HTR-8/SVneo (cell line): ENCODE data around the gene DEF6.
"Not testable (repeated sequence)": the region's sequence is repeated elsewhere in the genome, so short reads cannot be mapped to it uniquely, and the experiment has no call there.

ENCODE experiments used
- DNase-seq: peaks from one replicate; pipeline ENCODE4 v3.0.0; 2011; ENCODE audit warnings: low spot score, mixed read lengths; ENCODE audit not compliant: insufficient read length
- FAIRE-seq: peaks from 2 replicates; lab custom pipeline; 2011; peaks lifted over from hg19 to GRCh38; lab: Jason Lieb, UNC

The DEF6 gene

GRCh38 chr6:35308543-35308942 lies 10.9 kb downstream of the DEF6 start:
- not testable (repeated sequence) for FAIRE-seq, DNase-seq

- no peak for FAIRE-seq
Measured at GRCh38 chr6:35309611-35310264, 12.1 kb downstream of the DEF6 start.

GRCh38 chr6:35310265-35310831 lies 12.7 kb downstream of the DEF6 start:
- DNase-seq = no peak
- FAIRE-seq = no peak

More at GRCh38 chr6:35309611-35310264, 12.1 kb downstream of the DEF6 start:
- no peak for DNase-seq

- no peak for DNase-seq
- FAIRE-seq = no peak
Measured at GRCh38 chr6:35311390-35312075, 13.9 kb downstream of the DEF6 start.

- DNase-seq = no peak
- no peak for FAIRE-seq
Measured at GRCh38 chr6:35312076-35312800, 14.6 kb downstream of the DEF6 start.

- DNase-seq (no peak), FAIRE-seq (no peak)
Measured at GRCh38 chr6:35312807-35313206, 15.2 kb downstream of the DEF6 start.

- DNase-seq (no peak), FAIRE-seq (no peak)
Measured at GRCh38 chr6:35317483-35318195, 20.0 kb downstream of the DEF6 start.

- DNase-seq (peak; percentile 92), FAIRE-seq (peak; percentile 81)
Measured at GRCh38 chr6:35318196-35319171, 20.9 kb downstream of the DEF6 start.

GRCh38 chr6:35319346-35320030 lies 21.9 kb downstream of the DEF6 start:
- DNase-seq (no peak), FAIRE-seq (no peak)

- DNase-seq (no peak), FAIRE-seq (no peak)
Measured at GRCh38 chr6:35320031-35320410, 22.4 kb downstream of the DEF6 start.

GRCh38 chr6:35321091-35321490 lies 23.5 kb downstream of the DEF6 start:
- FAIRE-seq (no peak), DNase-seq (no peak)

- FAIRE-seq (no peak), DNase-seq (peak; percentile 79)
Measured at GRCh38 chr6:35327349-35328027, 29.9 kb downstream of the DEF6 start.

GRCh38 chr6:35328108-35328723 lies 30.6 kb downstream of the DEF6 start:
- FAIRE-seq (no peak), DNase-seq (no peak)

GRCh38 chr6:35328965-35329364 lies 31.3 kb downstream of the DEF6 start:
- not testable (repeated sequence) for DNase-seq, FAIRE-seq

- no peak for DNase-seq
- FAIRE-seq = no peak
Measured at GRCh38 chr6:35330541-35331119, 33.0 kb downstream of the DEF6 start.

- not testable (repeated sequence) for DNase-seq, FAIRE-seq
Measured at GRCh38 chr6:35332074-35332887, 34.7 kb downstream of the DEF6 start.
